VCaP (cell line): Measurements from ENCODE around the gene ZNF12.
"Not testable (repeated sequence)": the region's sequence is repeated elsewhere in the genome, so short reads cannot be mapped to it uniquely, and the experiment has no call there.

Experiments used
- H3K27ac ChIP-seq: fragments of 450-650 bp; 2 replicates; pipeline ENCODE4 v1.5.1; 2017
- CTCF ChIP-seq: fragments of 450-650 bp; conservative IDR thresholded peaks from 2 replicates; pipeline ENCODE4 v1.5.1; 2017; ENCODE audit warnings: mild to moderate bottlenecking, moderate library complexity

ZNF12 gene

GRCh38 chr7:6706666-6707407, at the start of gene ZNF12:
ZNF12 (minus strand) TSS chr7:6706947; CDS start chr7:6705173, 1,774 bp downstream.
- peak within 1 kb of the TSS; percentile 83 for H3K27ac ChIP-seq
- no peak for TF ChIP-seq CTCF

- not testable (repeated sequence) for H3K27ac ChIP-seq
Measured at GRCh38 chr7:6753964-6754363, 47.2 kb upstream of the ZNF12 start, which contains the start of gene RSPH10B2. RSPH10B2 (plus strand) TSS chr7:6754103; CDS start chr7:6757678, 3,575 bp downstream.

GRCh38 chr7:6750173-6750572, 43.4 kb upstream of the ZNF12 start:
- not testable (repeated sequence) for H3K27ac ChIP-seq

GRCh38 chr7:6749335-6749734, 42.6 kb upstream of the ZNF12 start:
- H3K27ac ChIP-seq = not testable (repeated sequence)

- peak overlapping the region; percentile 19; the same call in 1 of the 2 replicates for H3K27ac ChIP-seq
Measured at GRCh38 chr7:6744410-6745100, 37.8 kb upstream of the ZNF12 start.

GRCh38 chr7:6738415-6738814, 31.7 kb upstream of the ZNF12 start:
- H3K27ac ChIP-seq = not testable (repeated sequence)

- no peak for TF ChIP-seq CTCF
- peak overlapping the region; percentile 76 for H3K27ac ChIP-seq
Measured at GRCh38 chr7:6730343-6730633, 23.5 kb upstream of the ZNF12 start.

GRCh38 chr7:6729492-6730342, 23.0 kb upstream of the ZNF12 start:
- TF ChIP-seq CTCF = no peak
- H3K27ac ChIP-seq = peak overlapping the region; percentile 76

- peak overlapping the region; percentile 76 for H3K27ac ChIP-seq
Measured at GRCh38 chr7:6728893-6729491, 22.2 kb upstream of the ZNF12 start.

- no peak for TF ChIP-seq CTCF
- H3K27ac ChIP-seq = no peak overlapping the region
Measured at GRCh38 chr7:6727663-6728062, 20.9 kb upstream of the ZNF12 start.

GRCh38 chr7:6726341-6726740, 19.6 kb upstream of the ZNF12 start:
- H3K27ac ChIP-seq = not testable (repeated sequence)
